Measurements from ENCODE around the gene MAD1L1.
"Not testable (repeated sequence)": the region's sequence is repeated elsewhere in the genome, so short reads cannot be mapped to it uniquely, and the experiment has no call there.

The MAD1L1 gene

GRCh38 chr7:1865571-1866255 lies 367.0 kb downstream of the MAD1L1 start:
- DNase-seq = no peak

- no peak for DNase-seq
Observed at GRCh38 chr7:1865000-1865555, 367.7 kb downstream of the MAD1L1 start.

- no peak for DNase-seq
Observed at GRCh38 chr7:1864161-1864940, 368.4 kb downstream of the MAD1L1 start.

- DNase-seq = no peak
Observed at GRCh38 chr7:1863091-1863900, 369.4 kb downstream of the MAD1L1 start.

GRCh38 chr7:1862560-1862959 lies 370.2 kb downstream of the MAD1L1 start:
- no peak for DNase-seq

- no peak for DNase-seq
Observed at GRCh38 chr7:1861799-1862458, 370.8 kb downstream of the MAD1L1 start.

- DNase-seq = not testable (repeated sequence)
Observed at GRCh38 chr7:1860881-1861798, 371.6 kb downstream of the MAD1L1 start.

GRCh38 chr7:1859266-1860035 lies 373.3 kb downstream of the MAD1L1 start:
- no peak for DNase-seq

GRCh38 chr7:1858435-1859265 lies 374.1 kb downstream of the MAD1L1 start:
- no peak for DNase-seq

GRCh38 chr7:1857487-1858421 lies 375.0 kb downstream of the MAD1L1 start:
- DNase-seq = no peak

- no peak for DNase-seq
Observed at GRCh38 chr7:1856888-1857441, 375.8 kb downstream of the MAD1L1 start.

GRCh38 chr7:1856161-1856887 lies 376.4 kb downstream of the MAD1L1 start:
- no peak for DNase-seq

GRCh38 chr7:1855725-1856160 lies 377.0 kb downstream of the MAD1L1 start:
- DNase-seq = no peak

- no peak for DNase-seq
Observed at GRCh38 chr7:1854866-1855724, 377.6 kb downstream of the MAD1L1 start.

- no peak for DNase-seq
Observed at GRCh38 chr7:1853986-1854865, 378.5 kb downstream of the MAD1L1 start.

Measured in NCI-H187 (cell line).